IMR-90 (cell line): ENCODE results near the gene SNAPC4. TPM values are rescaled to one million over a fixed set of nuclear protein-coding genes. Genes with fewer than 3 reads are reported as not detected.

Source experiments
- ATAC-seq: fragments of 200-7000 bp; cut with Tn5 transposase; 2 replicates; pipeline ENCODE4 v1.9.1; 2020; ENCODE audit warnings: low read depth, mild to moderate bottlenecking, moderate library complexity
- BruUV-seq: library from RNA; stranded (reverse); fragments of 400-500 nt; replicated peaks from 2 replicates; lab custom pipeline; 2021; lab: Mats Ljungman, UMichigan
- CTCF ChIA-PET: fragments of 300-600 bp; formaldehyde crosslinking; extraction: SDS; loops from one replicate; lab custom pipeline; 2021; ENCODE audit warnings: antibody characterized with exemption; lab: Yijun Ruan, JAX
- POLR2A ChIA-PET: fragments of 300-600 bp; sonication (Branson Sonifier 250); formaldehyde crosslinking; loops from one replicate; lab custom pipeline; 2022; ENCODE audit warnings: antibody characterized with exemption; ENCODE audit not compliant: unreplicated experiment; lab: Charles Lee
- DNase-seq: peaks from one replicate; pipeline ENCODE4 v3.0.0; 2013
- H2AFZ ChIP-seq: replicated peaks from 2 replicates; pipeline ENCODE3; 2013; ENCODE audit warnings: low read length, mild to moderate bottlenecking; ENCODE audit not compliant: poor library complexity
- H2AK5ac ChIP-seq: 2 replicates; pipeline ENCODE4 v1.6.1; 2013; ENCODE audit warnings: low read depth, low read length, inconsistent platforms
- H2AK9ac ChIP-seq: replicated peaks from 2 replicates; pipeline ENCODE3; 2013; ENCODE audit warnings: mild to moderate bottlenecking, low read depth, low read length, moderate library complexity; ENCODE audit not compliant: poor library complexity
- H2BK120ac ChIP-seq: 2 replicates; pipeline ENCODE4 v1.6.1; 2013; ENCODE audit warnings: low read depth, low read length, inconsistent platforms
- H2BK15ac ChIP-seq: 3 replicates; pipeline ENCODE4 v1.6.1; 2013; ENCODE audit warnings: low read depth, low read length, inconsistent platforms
- H2BK20ac ChIP-seq: 2 replicates; pipeline ENCODE4 v1.6.1; 2013; ENCODE audit warnings: low read depth, mild to moderate bottlenecking, inconsistent platforms, low read length, moderate library complexity
- H2BK5ac ChIP-seq: 2 replicates; pipeline ENCODE4 v1.6.1; 2013; ENCODE audit warnings: mild to moderate bottlenecking, low read depth, low read length, inconsistent platforms; ENCODE audit not compliant: poor library complexity, severe bottlenecking
- H3K14ac ChIP-seq: replicated peaks from 2 replicates; pipeline ENCODE4 v1.6.1; 2013; ENCODE audit warnings: low read depth, low read length, inconsistent platforms
- H3K18ac ChIP-seq: 2 replicates; pipeline ENCODE4 v1.6.1; 2013; ENCODE audit warnings: low read depth, low read length, control low read depth
- H3K23ac ChIP-seq: 2 replicates; pipeline ENCODE4 v1.6.1; 2013; ENCODE audit warnings: low read depth, low read length, inconsistent platforms
- H3K27ac ChIP-seq: 2 replicates; pipeline ENCODE4 v1.5.1; 2013; ENCODE audit warnings: mild to moderate bottlenecking, control low read depth, low read length; ENCODE audit not compliant: insufficient read depth
- H3K27me3 ChIP-seq: 2 replicates; pipeline ENCODE4 v1.6.1; 2013; ENCODE audit warnings: low read length; ENCODE audit not compliant: control insufficient read depth, insufficient read depth
- H3K36me3 ChIP-seq: 2 replicates; pipeline ENCODE4 v1.6.1; 2013; ENCODE audit warnings: low read length, mixed read lengths; ENCODE audit not compliant: control insufficient read depth, insufficient read depth
- H3K4ac ChIP-seq: 2 replicates; pipeline ENCODE4 v1.6.1; 2013; ENCODE audit warnings: low read depth, low read length, inconsistent platforms
- H3K4me1 ChIP-seq: 2 replicates; pipeline ENCODE4 v1.6.1; 2013; ENCODE audit warnings: low read length, mixed read lengths; ENCODE audit not compliant: control insufficient read depth, insufficient read depth
- H3K4me2 ChIP-seq: 2 replicates; pipeline ENCODE4 v1.6.1; 2013; ENCODE audit warnings: low read depth, mild to moderate bottlenecking, control low read depth, low read length, moderate library complexity
- H3K4me3 ChIP-seq: 2 replicates; pipeline ENCODE4 v1.5.1; 2013; ENCODE audit warnings: low read depth, mild to moderate bottlenecking, control low read depth, low read length, moderate library complexity; ENCODE audit not compliant: insufficient read depth
- H3K56ac ChIP-seq: 2 replicates; pipeline ENCODE4 v1.6.1; 2013; ENCODE audit warnings: low read length, inconsistent platforms; ENCODE audit not compliant: insufficient read depth; ENCODE audit errors: extremely low read depth
- H3K79me1 ChIP-seq, 2 experiments: 2 replicates each; pipeline ENCODE4 v1.6.1; 2013; ENCODE audit warnings: low read length in 2 of 2, inconsistent platforms in 1 of 2, low read depth in 1 of 2
- H3K9ac ChIP-seq: 2 replicates; pipeline ENCODE4 v1.6.1; 2013; ENCODE audit warnings: low read depth, low read length, control low read depth
- H3K9me1 ChIP-seq: 2 replicates; pipeline ENCODE4 v1.6.1; 2013; ENCODE audit warnings: low read length, inconsistent platforms; ENCODE audit not compliant: insufficient read depth
- H3K9me3 ChIP-seq: 2 replicates; pipeline ENCODE4 v1.6.1; 2013; ENCODE audit warnings: low read length; ENCODE audit not compliant: control insufficient read depth, insufficient read depth
- H4K20me1 ChIP-seq: 2 replicates; pipeline ENCODE4 v1.6.1; 2013; ENCODE audit warnings: low read length, inconsistent platforms; ENCODE audit not compliant: insufficient read depth
- H4K5ac ChIP-seq: 2 replicates; pipeline ENCODE4 v1.6.1; 2013; ENCODE audit warnings: mild to moderate bottlenecking, low read depth, low read length, control low read depth
- H4K8ac ChIP-seq, 2 experiments: 2 replicates each; pipeline ENCODE4 v1.6.1; 2013; ENCODE audit warnings: low read depth in 2 of 2, low read length in 2 of 2, control low read depth in 1 of 2, inconsistent platforms in 1 of 2
- H4K91ac ChIP-seq: 2 replicates; pipeline ENCODE4 v1.6.1; 2013; ENCODE audit warnings: low read depth, low read length, inconsistent platforms; ENCODE audit not compliant: insufficient read depth
- BHLHE40 ChIP-seq: fragments of 150-350 bp; IDR thresholded peaks from 2 replicates; pipeline ENCODE4 v1.6.1; 2016; ENCODE audit warnings: mild to moderate bottlenecking, low read depth, low read length
- CEBPB ChIP-seq: IDR thresholded peaks from 2 replicates; pipeline ENCODE4 v1.6.1; 2012; ENCODE audit warnings: low read depth, low read length, improper control_type of control experiment
- CHD1 ChIP-seq: IDR thresholded peaks from 2 replicates; pipeline ENCODE4 v1.6.1; 2012; ENCODE audit warnings: low read depth, low read length, improper control_type of control experiment
- FOS ChIP-seq: fragments of 150-350 bp; IDR thresholded peaks from 2 replicates; pipeline ENCODE4 v1.6.1; 2016; ENCODE audit warnings: low read depth, low read length
- MAFK ChIP-seq: IDR thresholded peaks from 2 replicates; pipeline ENCODE4 v1.6.1; 2012; ENCODE audit warnings: low read depth, low read length, improper control_type of control experiment
- MAZ ChIP-seq: IDR thresholded peaks from 2 replicates; pipeline ENCODE4 v1.6.1; 2012; ENCODE audit warnings: low read depth, mild to moderate bottlenecking, low read length, improper control_type of control experiment, moderate library complexity, borderline replicate concordance
- MXI1 ChIP-seq: IDR thresholded peaks from 2 replicates; pipeline ENCODE4 v1.6.1; 2012; ENCODE audit warnings: low read depth, mild to moderate bottlenecking, low read length, moderate library complexity, borderline replicate concordance
- POLR2A ChIP-seq: IDR thresholded peaks from 2 replicates; pipeline ENCODE4 v1.6.1; 2012; ENCODE audit warnings: mild to moderate bottlenecking, low read depth, low read length
- RCOR1 ChIP-seq: IDR thresholded peaks from 2 replicates; pipeline ENCODE4 v1.6.1; 2012; ENCODE audit warnings: mild to moderate bottlenecking, low read length, improper control_type of control experiment; ENCODE audit not compliant: insufficient replicate concordance
- RFX5 ChIP-seq: IDR thresholded peaks from 2 replicates; pipeline ENCODE4 v1.8.0; 2012; ENCODE audit warnings: low read depth, mild to moderate bottlenecking, low read length, moderate library complexity
- WGBS, 2 experiments: methylation state at CpG; one replicate each; pipeline versions ENCODE4 v1.1.5 to v1.1.7; 2013; ENCODE audit warnings: missing lambda C conversion rate in 2 of 2; ENCODE audit not compliant: insufficient read length in 1 of 2; ENCODE audit errors: extremely low coverage in 2 of 2; 5-methylcytosine and 5-hydroxymethylcytosine counted together
- dilution Hi-C: fragments of 300-500 bp; cut with HindIII; formaldehyde crosslinking; loops from one replicate; pipeline ENCODE4 v1.14.3; 2018; ENCODE audit warnings: low sequenced_read_pairs; ENCODE audit not compliant: unreplicated experiment
- in situ Hi-C: fragments of 300-500 bp; cut with MboI; formaldehyde crosslinking; loops from 3 replicates; pipeline ENCODE4 v1.14.3; 2019; ENCODE audit warnings: low sequenced_read_pairs, inconsistent platforms, mixed read lengths
- intact Hi-C: fragments of 100-400 bp; cut with micrococcal nuclease; formaldehyde crosslinking; loops from 2 replicates; pipeline ENCODE4 v1.10.0; 2022
- polyA plus RNA-seq, 3 experiments: library from polyadenylated mRNA; depleted of rRNA; stranded (reverse); fragments of >200 nt; gene quantifications; 2 replicates each; pipeline ENCODE4 v1.2.3, GENCODE V29; 2012; ENCODE audit warnings: low replicate concordance in 1 of 3
- total RNA-seq: library from RNA; depleted of rRNA; stranded (reverse); fragments of >200 nt; gene quantifications from 2 replicates; pipeline ENCODE4 v1.2.3, GENCODE V29; 2012
- TF ChIP-seq, protein P1 (sequence below): fragments of 150-350 bp; IDR thresholded peaks from 2 replicates; pipeline ENCODE4 v1.6.1; 2016; ENCODE audit warnings: low read depth, mild to moderate bottlenecking, low read length, moderate library complexity, borderline replicate concordance
- TF ChIP-seq, protein P2 (sequence below): fragments of 150-350 bp; IDR thresholded peaks from 2 replicates; pipeline ENCODE4 v1.6.1; 2017; ENCODE audit warnings: mild to moderate bottlenecking, antibody characterized with exemption, low read length, low read depth

SNAPC4 gene
- total and polyA plus RNA-seq, 2 of the 4 experiments (the other 2 are of a cell fraction): 2.5 to 6.5 TPM

DNA sequence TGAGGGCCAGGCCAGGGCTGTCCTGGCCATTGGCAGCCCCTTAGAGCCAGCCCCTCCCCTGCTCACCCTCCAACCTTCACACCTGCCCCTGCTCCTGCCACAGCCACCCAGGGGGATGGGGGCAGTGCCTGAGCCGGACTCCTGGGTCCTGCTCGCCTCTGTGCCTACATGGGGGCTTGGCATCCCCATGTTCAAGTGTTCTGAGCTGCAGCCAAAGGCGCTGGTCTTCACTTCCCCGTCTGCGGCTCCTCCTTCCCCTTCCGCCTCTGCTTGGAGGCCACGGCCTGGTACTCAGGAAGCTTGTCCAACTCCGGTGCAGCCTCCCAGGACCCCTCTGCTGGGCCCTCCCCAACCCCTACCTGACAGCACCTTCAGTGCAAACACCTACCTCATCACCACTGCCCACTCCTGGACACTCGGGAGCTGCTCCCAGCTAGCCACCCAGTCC lies 34.2 kb downstream of the SNAPC4 start (continued):
- no peak for TF ChIP-seq MXI1
- no peak for TF ChIP-seq CHD1

DNA sequence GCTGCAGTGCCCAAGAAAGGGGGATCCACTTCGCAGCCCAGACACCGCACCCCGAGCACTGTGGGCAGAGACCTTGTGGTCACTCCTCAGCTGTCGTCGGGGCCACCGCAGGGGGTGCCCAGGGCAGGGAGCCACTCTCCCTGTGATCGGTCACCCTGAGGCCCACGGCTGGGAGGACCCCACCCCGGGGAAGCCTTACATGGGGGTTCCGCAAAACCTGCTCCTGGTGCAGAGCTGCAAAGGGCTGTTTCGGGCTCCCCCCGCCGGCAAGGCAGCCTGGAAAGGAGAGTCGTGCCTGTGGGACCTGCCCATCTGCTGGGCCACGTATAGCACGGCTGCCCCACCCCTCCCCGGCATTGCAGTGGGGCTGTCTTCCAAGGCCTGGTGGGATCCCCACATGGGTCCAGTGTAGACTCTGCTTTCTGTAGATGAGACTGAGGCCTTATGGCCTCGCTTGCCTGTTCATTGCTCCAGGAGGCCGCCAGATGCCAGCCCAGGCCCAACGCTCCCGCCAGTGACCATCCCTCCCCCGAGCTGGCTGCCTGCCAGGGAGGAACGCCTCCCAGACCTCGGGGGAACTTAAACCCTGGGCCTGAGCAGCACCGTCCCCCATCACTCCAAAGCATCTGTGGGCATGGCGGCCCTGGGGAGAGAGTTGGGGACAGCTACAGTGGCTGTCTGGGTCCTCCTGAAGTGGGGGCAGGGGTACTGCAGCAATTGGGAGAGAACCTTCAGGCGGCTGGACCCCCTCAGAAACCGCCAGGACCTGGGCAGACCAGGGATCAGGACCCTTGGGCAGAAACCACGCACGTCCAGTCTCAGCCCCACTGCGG lies 34.8 kb downstream of the SNAPC4 start:
- no peak overlapping the region for H2BK5ac ChIP-seq
- BruUV-seq: no TSS peak
- no peak overlapping the region for H3K4ac ChIP-seq
- H3K4me1 ChIP-seq: peaks cover 29% of the 10 kb centered on the region
- H2AFZ ChIP-seq: no peak overlapping the region
- H3K14ac ChIP-seq: no peak overlapping the region
- ChIA-PET CTCF (interaction anchor here (0.5 kb wide), 1 partner anchor 119 kb away, joined by 7 read pairs; no protein-coding TSS in a partner anchor), POLR2A (no interaction called here)
- H3K9me1 ChIP-seq: peaks cover 3% of the 10 kb centered on the region
- no peak overlapping the region for H3K18ac ChIP-seq
- ATAC-seq (no peak), DNase-seq (no peak)
- no peak overlapping the region for H3K27ac ChIP-seq
- no peak overlapping the region for H4K91ac ChIP-seq
- no peaks in the 10 kb centered on the region for H3K27me3 ChIP-seq
- H4K8ac ChIP-seq: no peak overlapping the region
- H4K20me1 ChIP-seq: no peaks in the 10 kb centered on the region
- H3K4me3 ChIP-seq: no peak overlapping the region
- peaks cover 3 to 23% of the 10 kb centered on the region in 2 experiments; a peak in 3 of 4 replicates for H3K79me1 ChIP-seq
- H2BK15ac ChIP-seq: no peak overlapping the region
- intact Hi-C loops: no loop called here
- 89% methylated on average over 14 of the region's 31 CpGs; no CpG with 5 or more reads in 1 of the 2 experiments for WGBS, 2 experiments
- H3K56ac ChIP-seq: no peak overlapping the region
- no peaks in the 10 kb centered on the region for H3K36me3 ChIP-seq
- H2BK20ac ChIP-seq: no peak overlapping the region
- dilution Hi-C loops: no loop called here
- H3K9ac ChIP-seq: no peak overlapping the region
- no peaks in the 10 kb centered on the region for H3K9me3 ChIP-seq
- no peak overlapping the region for H2AK5ac ChIP-seq
- H3K4me2 ChIP-seq: no peak overlapping the region
- H4K5ac ChIP-seq: no peak overlapping the region
- H3K23ac ChIP-seq: no peak overlapping the region
- in situ Hi-C loops: no loop called here
- H2BK120ac ChIP-seq: no peak overlapping the region
- peak overlapping the region; percentile 35 for H2AK9ac ChIP-seq
- TF ChIP-seq BHLHE40 (no peak), MAFK (no peak), CEBPB (no peak), MXI1 (no peak), MAZ (no peak), RCOR1 (no peak), POLR2A (no peak), FOS (no peak), RFX5 (no peak)
- TF ChIP-seq, protein P1, sequence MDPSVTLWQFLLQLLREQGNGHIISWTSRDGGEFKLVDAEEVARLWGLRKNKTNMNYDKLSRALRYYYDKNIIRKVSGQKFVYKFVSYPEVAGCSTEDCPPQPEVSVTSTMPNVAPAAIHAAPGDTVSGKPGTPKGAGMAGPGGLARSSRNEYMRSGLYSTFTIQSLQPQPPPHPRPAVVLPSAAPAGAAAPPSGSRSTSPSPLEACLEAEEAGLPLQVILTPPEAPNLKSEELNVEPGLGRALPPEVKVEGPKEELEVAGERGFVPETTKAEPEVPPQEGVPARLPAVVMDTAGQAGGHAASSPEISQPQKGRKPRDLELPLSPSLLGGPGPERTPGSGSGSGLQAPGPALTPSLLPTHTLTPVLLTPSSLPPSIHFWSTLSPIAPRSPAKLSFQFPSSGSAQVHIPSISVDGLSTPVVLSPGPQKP: no peak
- TF ChIP-seq, protein P2, sequence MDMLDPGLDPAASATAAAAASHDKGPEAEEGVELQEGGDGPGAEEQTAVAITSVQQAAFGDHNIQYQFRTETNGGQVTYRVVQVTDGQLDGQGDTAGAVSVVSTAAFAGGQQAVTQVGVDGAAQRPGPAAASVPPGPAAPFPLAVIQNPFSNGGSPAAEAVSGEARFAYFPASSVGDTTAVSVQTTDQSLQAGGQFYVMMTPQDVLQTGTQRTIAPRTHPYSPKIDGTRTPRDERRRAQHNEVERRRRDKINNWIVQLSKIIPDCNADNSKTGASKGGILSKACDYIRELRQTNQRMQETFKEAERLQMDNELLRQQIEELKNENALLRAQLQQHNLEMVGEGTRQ: no peak
